Kidney epithelial cell (primary cell): Measurements from ENCODE around the gene COPRS. TPM values are rescaled to one million over a fixed set of nuclear protein-coding genes. Genes with fewer than 3 reads are reported as not detected.
"Not testable (repeated sequence)": the region's sequence is repeated elsewhere in the genome, so short reads cannot be mapped to it uniquely, and the experiment has no call there.

ENCODE experiments used
- DNase-seq: peaks from one replicate; pipeline ENCODE4 v3.0.0-alpha.2; 2010; ENCODE audit warnings: low read depth
- H3K27me3 ChIP-seq: 2 replicates; pipeline ENCODE4 v1.6.0; 2011; ENCODE audit warnings: low read length; ENCODE audit not compliant: control insufficient read depth, insufficient read depth
- H3K36me3 ChIP-seq: 2 replicates; pipeline ENCODE4 v1.5.1; 2011; ENCODE audit warnings: low read length; ENCODE audit not compliant: control insufficient read depth, insufficient read depth
- H3K4me3 ChIP-seq: 2 replicates; pipeline ENCODE4 v1.5.1; 2011; ENCODE audit warnings: low read depth, mild to moderate bottlenecking, control low read depth, low read length
- CTCF ChIP-seq: IDR thresholded peaks from 2 replicates; pipeline ENCODE4 v1.5.1; 2011; ENCODE audit warnings: mild to moderate bottlenecking, moderate library complexity, low read length, control low read depth, inconsistent platforms; ENCODE audit not compliant: insufficient read depth, poor library complexity, severe bottlenecking
- total RNA-seq: library from RNA; depleted of rRNA; stranded (reverse); fragments of >200 nt; gene quantifications from 2 replicates; pipeline ENCODE4 v1.2.3, GENCODE V29; 2015

COPRS gene
- total RNA-seq, 1 donor from 2014 or later: 88.8 TPM

DNA sequence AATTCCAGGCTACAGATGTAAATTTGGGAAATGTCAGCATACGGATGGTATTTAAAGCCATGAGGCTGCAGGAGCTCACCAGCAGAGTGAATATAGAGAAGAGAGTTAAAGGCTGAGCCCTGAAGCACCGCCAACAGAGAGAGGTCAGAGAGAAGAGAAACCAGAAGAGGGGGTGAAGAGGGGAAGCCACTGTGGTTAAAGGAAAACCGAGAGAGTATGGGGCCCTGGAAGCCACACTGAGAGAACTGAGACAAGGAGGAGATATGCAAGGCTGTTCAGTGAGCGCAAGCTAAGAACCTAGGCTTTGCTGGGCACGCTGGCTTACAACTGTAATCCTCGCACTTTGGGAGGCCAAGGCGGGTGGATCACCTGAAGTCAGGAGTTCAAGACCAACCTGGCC lies 24.6 kb downstream of the COPRS start:
- Histone ChIP-seq H3K36me3 (no peaks in the 10 kb centered on the region), H3K27me3 (no peaks in the 10 kb centered on the region), H3K4me3 (no peak overlapping the region)
- TF ChIP-seq CTCF: no peak
- no peak for DNase-seq

- Histone ChIP-seq H3K27me3 (no peaks in the 10 kb centered on the region), H3K36me3 (no peaks in the 10 kb centered on the region), H3K4me3 (no peak overlapping the region)
- TF ChIP-seq CTCF: no peak
- no peak for DNase-seq
Observed at GRCh38 chr17:31832746-31833145, 26.3 kb downstream of the COPRS start.

GRCh38 chr17:31830971-31831858 lies 27.8 kb downstream of the COPRS start:
- no peak overlapping the region for H3K4me3 ChIP-seq
- H3K27me3 ChIP-seq: no peaks in the 10 kb centered on the region
- DNase-seq: no peak
- TF ChIP-seq CTCF: no peak
- no peaks in the 10 kb centered on the region for H3K36me3 ChIP-seq

DNA sequence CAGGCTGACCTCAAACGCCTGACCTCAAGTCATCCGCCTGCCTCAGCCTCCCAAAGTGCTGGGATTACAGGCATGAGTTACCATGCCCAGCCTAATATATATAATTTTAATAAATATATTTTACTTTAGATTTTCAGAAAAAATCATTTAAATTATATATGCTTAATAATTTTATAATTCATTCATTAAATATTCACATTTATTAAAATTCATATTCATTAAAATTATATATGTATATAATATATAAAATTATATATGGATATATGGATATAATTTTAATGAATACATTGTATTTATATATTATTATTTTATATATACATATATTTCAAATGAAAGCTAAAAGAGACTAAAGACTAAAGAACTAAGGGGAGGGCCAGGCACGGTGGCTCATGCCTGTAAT lies 29.4 kb downstream of the COPRS start:
- no peak for DNase-seq
- Histone ChIP-seq H3K36me3 (no peaks in the 10 kb centered on the region), H3K4me3 (no peak overlapping the region), H3K27me3 (no peaks in the 10 kb centered on the region)
- TF ChIP-seq CTCF: no peak

DNA sequence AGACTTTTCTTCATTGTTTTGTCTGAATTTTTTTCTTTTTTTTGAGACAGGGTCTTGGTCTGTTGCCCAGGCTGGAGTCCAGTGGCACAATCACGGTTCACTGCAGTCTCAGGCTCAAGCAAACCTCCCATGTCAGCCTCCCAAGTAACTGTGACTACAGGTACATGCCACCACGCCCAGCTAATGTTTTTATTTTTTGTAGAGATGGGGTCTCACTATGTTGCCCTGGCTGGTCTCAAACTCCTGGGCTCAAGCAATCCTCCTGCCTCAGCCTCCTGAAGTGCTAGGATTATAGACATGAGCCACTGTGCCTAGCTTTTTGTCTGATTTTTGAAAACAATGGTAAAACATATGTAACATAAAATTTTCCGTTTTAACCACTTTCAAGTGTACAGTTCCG lies 30.1 kb downstream of the COPRS start:
- H3K4me3 ChIP-seq, DNase-seq, H3K27me3 ChIP-seq, H3K36me3 ChIP-seq: not testable (repeated sequence)

DNA sequence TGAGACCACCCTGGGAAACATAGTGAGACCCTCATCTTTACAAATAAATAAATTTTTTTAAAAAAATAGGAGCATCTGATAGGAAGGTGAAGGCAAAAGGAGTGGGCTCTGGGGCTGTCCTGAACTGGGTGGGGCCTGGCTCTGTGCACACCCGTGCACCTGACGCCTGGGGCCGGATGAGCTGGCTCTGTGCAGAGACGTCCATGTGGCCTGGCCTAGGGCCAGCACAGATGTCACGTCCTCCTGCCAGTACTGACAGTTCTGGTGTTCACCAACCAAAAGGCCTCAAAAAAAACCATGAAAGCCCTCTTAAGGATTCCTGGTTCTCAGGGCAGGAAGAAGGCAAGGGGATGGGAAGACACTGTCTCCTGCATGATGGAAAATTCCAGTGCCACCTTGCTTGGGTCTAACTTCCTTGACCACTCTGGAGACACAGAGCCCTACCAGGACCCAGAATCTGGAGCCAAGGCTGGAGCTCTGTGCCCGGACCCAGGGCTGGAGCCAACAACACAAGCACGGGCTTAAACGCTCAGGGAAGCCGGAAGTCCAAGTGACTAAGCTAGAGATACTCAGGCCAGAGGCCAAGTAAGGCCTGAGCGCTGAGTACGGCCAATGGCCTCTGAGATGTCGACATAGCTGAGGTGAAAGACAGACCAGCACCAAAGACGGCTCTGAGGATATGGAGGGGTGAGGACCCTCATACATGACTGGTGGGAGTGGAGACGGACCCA lies 32.9 kb downstream of the COPRS start:
- no peak for TF ChIP-seq CTCF
- H3K27me3 ChIP-seq: no peaks in the 10 kb centered on the region
- no peak overlapping the region for H3K4me3 ChIP-seq
- no peaks in the 10 kb centered on the region for H3K36me3 ChIP-seq
- DNase-seq: no peak
